K562 treated with DMSO at 1 percent for 48 hours (cell line): ENCODE results near the gene CYP2C8. TPM values are rescaled to one million over a fixed set of nuclear protein-coding genes. Genes with fewer than 3 reads are reported as not detected.

ENCODE experiments used
- total RNA-seq: library from RNA; unstranded; fragments of 300-600 nt; gene quantifications from 2 replicates; pipeline ENCODE4 v1.2.3, GENCODE V29; 2022; ENCODE audit warnings: low replicate concordance; ENCODE audit errors: extremely low read depth

The CYP2C8 gene
- not detected in 2 replicates for total RNA-seq

DNA sequence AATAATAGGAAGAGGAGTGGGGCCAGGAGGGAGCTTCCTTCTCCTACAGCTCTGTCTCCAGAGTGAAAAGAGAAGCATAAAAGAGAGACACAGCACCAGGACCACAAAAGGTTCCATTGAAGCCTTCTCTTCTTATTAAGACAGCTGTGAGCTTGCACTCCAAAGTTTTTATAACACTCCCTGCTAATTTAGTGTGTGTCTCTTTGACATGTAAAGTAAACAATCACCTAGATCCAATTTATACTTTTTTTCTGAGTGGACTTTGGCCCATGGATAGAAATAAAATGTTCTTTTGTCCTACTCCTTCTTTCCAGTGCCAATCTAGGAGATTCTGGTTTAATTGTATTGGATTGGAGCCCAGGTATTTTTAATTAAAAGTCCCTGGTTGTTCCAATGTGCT, at the start of gene CYP2C8:
CYP2C8 (minus strand) TSS at position 212 of the 400 bp plus-strand sequence; CDS start at position 117, 95 bp downstream.

Other genes with a start within 250 kb of the CYP2C8 start
- not detected in 2 replicates for gene CYP2C9, start 130.8 kb downstream of the CYP2C8 start, total RNA-seq
- not detected in 2 replicates for gene ACSM6, start 124.7 kb upstream of the CYP2C8 start, total RNA-seq
- not detected in 2 replicates for gene PDLIM1, start 221.5 kb upstream of the CYP2C8 start, total RNA-seq